Testis (tissue), 2 donors: ENCODE measurements around the gene SLC6A15.

Experiments used
- POLR2A ChIP-seq: fragments of 450-650 bp; IDR thresholded peaks from one replicate; pipeline ENCODE4 v1.6.1; 2017; ENCODE audit warnings: antibody characterized with exemption, mild to moderate bottlenecking, moderate library complexity
- TF ChIP-seq, protein P1 (sequence below), 3 experiments: fragments of 450-650 bp in 2 of 3; fragments of 200-600 bp in 1 of 3; sonication (generic) in 1 of 3; IDR thresholded peaks; one replicate each; pipeline ENCODE4 v1.5.1; 2016 to 2019; ENCODE audit warnings: antibody characterized with exemption in 3 of 3, mild to moderate bottlenecking in 2 of 3, moderate library complexity in 1 of 3

DNA sequence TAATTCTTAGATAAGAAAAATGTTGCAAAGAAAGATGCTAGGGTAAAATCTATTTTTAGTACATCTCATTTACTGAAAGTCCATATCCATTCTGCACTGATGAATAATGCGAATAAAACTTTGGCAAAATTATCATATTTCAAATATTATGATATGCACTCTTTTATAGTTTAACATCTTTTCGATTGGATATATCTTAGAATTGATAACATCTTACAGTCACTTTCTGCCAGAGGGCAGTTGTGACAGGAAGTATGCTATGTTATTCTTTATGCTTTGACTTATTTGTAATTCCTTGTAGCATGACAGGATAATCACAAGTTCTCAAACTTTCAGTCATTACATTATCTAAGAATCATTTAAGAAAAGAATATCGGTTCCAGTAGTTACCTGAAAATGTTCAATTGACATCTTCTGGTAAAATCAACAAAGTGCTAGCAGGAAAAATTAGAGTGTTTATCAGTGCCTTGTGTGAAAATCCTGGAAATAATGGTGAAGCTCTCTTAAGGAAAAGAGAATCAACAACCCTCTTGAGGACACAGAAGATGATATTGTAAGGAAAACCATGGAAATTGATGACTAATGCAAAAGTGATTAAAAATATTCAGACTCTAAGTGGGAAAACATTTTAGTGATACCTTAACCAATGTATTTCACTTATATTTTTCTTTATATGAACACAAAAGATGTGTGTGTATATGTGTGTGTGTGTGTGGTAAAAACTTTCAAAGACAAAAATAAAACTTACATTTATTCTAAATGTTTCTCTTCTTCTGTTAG is 95.5 kb downstream of the SLC6A15 start:
- TF ChIP-seq, protein P1, sequence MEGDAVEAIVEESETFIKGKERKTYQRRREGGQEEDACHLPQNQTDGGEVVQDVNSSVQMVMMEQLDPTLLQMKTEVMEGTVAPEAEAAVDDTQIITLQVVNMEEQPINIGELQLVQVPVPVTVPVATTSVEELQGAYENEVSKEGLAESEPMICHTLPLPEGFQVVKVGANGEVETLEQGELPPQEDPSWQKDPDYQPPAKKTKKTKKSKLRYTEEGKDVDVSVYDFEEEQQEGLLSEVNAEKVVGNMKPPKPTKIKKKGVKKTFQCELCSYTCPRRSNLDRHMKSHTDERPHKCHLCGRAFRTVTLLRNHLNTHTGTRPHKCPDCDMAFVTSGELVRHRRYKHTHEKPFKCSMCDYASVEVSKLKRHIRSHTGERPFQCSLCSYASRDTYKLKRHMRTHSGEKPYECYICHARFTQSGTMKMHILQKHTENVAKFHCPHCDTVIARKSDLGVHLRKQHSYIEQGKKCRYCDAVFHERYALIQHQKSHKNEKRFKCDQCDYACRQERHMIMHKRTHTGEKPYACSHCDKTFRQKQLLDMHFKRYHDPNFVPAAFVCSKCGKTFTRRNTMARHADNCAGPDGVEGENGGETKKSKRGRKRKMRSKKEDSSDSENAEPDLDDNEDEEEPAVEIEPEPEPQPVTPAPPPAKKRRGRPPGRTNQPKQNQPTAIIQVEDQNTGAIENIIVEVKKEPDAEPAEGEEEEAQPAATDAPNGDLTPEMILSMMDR (IDR thresholded peaks at IDR 0.05), result no peak
- no peak for TF ChIP-seq POLR2A
